Astrocyte of the spinal cord (primary cell): Measurements from ENCODE around the gene KCNIP4.

Experiments
- DNase-seq: peaks from one replicate; pipeline ENCODE4 v3.0.0; 2011; ENCODE audit warnings: low read depth, low spot score
- H3K4me3 ChIP-seq: 2 replicates; pipeline ENCODE4 v1.5.1; 2011; ENCODE audit warnings: low read depth, mild to moderate bottlenecking, low read length, moderate library complexity
- CTCF ChIP-seq: IDR thresholded peaks from 2 replicates; pipeline ENCODE4 v1.5.1; 2012; ENCODE audit warnings: low read depth, mild to moderate bottlenecking, low read length, inconsistent platforms
- in situ Hi-C: cut with HindIII; loops from 2 replicates; pipeline ENCODE4 v1.10.0; 2017; ENCODE audit warnings: low sequenced_read_pairs

The KCNIP4 gene

GRCh38 chr4:21656832-21657231, 291.7 kb downstream of the KCNIP4 start:
- DNase-seq = peak; percentile 74
- no peak overlapping the region for H3K4me3 ChIP-seq
- no peak for TF ChIP-seq CTCF
- in situ Hi-C loops = no loop called here

- no peak overlapping the region for H3K4me3 ChIP-seq
- TF ChIP-seq CTCF = no peak
- in situ Hi-C loops = no loop called here
- no peak for DNase-seq
Observed at GRCh38 chr4:21655031-21655430, 293.5 kb downstream of the KCNIP4 start.

GRCh38 chr4:21652508-21653231, 295.9 kb downstream of the KCNIP4 start:
- in situ Hi-C loops = no loop called here
- H3K4me3 ChIP-seq = no peak overlapping the region
- DNase-seq = no peak
- TF ChIP-seq CTCF = no peak

- no peak for TF ChIP-seq CTCF
- H3K4me3 ChIP-seq = no peak overlapping the region
- in situ Hi-C loops = no loop called here
- DNase-seq = peak; percentile 28
Observed at GRCh38 chr4:21649391-21650090, 299.0 kb downstream of the KCNIP4 start.

GRCh38 chr4:21645776-21646175, 302.8 kb downstream of the KCNIP4 start:
- no peak for TF ChIP-seq CTCF
- no peak overlapping the region for H3K4me3 ChIP-seq
- in situ Hi-C loops = no loop called here
- no peak for DNase-seq

GRCh38 chr4:21641696-21642095, 306.9 kb downstream of the KCNIP4 start:
- H3K4me3 ChIP-seq = no peak overlapping the region
- TF ChIP-seq CTCF = no peak
- in situ Hi-C loops = no loop called here
- no peak for DNase-seq
